Measurements from ENCODE around the gene RAE1. TPM values are rescaled to one million over a fixed set of nuclear protein-coding genes. Genes with fewer than 3 reads are reported as not detected.
"Not testable (repeated sequence)": the region's sequence is repeated elsewhere in the genome, so short reads cannot be mapped to it uniquely, and the experiment has no call there.

The RAE1 gene
- total RNA-seq, 4 donors from 2014 or later = 24.4 to 42.7 (median 28.3) TPM

DNA sequence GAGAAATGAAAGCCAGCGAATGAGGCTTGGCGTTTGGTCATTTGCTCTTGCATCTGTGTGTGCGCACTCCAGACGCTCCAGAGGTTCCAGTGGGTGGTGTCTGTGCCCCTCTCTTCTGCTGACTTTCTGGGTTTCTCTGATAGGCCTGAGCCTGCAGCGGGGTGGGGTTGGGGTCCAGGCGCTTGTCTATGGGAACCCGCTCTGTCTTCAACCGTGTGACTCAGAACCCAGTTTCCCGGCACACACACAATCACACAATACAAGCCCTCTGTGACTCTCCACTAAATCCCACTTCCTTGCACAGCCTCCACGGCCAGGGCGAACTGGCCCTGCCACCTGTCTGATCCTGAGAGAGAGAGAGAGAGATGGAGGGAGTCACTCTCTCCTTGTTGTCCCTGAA lies 64.7 kb downstream of the RAE1 start:
- no peak for DNase-seq
- intact Hi-C loops (cut with DNase I) = no loop called here
- H3K27me3 ChIP-seq = peaks cover 0 to 7% (median 0%) of the 10 kb centered on the region in 4 donors
- 63 to 82% methylated on average over 10 to 11 of the region's 11 CpGs for WGBS, 2 donors
- TF ChIP-seq POLR2A (IDR thresholded peaks at IDR 0.05) = no peak
- TF ChIP-seq, protein P1, sequence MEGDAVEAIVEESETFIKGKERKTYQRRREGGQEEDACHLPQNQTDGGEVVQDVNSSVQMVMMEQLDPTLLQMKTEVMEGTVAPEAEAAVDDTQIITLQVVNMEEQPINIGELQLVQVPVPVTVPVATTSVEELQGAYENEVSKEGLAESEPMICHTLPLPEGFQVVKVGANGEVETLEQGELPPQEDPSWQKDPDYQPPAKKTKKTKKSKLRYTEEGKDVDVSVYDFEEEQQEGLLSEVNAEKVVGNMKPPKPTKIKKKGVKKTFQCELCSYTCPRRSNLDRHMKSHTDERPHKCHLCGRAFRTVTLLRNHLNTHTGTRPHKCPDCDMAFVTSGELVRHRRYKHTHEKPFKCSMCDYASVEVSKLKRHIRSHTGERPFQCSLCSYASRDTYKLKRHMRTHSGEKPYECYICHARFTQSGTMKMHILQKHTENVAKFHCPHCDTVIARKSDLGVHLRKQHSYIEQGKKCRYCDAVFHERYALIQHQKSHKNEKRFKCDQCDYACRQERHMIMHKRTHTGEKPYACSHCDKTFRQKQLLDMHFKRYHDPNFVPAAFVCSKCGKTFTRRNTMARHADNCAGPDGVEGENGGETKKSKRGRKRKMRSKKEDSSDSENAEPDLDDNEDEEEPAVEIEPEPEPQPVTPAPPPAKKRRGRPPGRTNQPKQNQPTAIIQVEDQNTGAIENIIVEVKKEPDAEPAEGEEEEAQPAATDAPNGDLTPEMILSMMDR (IDR thresholded peaks at IDR 0.05) = no peak
- H3K9me3 ChIP-seq = no peaks in the 10 kb centered on the region
- no peak overlapping the region for H3K27ac ChIP-seq
- H3K36me3 ChIP-seq = no peaks in the 10 kb centered on the region
- peaks cover 0 to 14% (median 3%) of the 10 kb centered on the region in 3 donors for H3K4me1 ChIP-seq
- H3K4me3 ChIP-seq = no peak overlapping the region

DNA sequence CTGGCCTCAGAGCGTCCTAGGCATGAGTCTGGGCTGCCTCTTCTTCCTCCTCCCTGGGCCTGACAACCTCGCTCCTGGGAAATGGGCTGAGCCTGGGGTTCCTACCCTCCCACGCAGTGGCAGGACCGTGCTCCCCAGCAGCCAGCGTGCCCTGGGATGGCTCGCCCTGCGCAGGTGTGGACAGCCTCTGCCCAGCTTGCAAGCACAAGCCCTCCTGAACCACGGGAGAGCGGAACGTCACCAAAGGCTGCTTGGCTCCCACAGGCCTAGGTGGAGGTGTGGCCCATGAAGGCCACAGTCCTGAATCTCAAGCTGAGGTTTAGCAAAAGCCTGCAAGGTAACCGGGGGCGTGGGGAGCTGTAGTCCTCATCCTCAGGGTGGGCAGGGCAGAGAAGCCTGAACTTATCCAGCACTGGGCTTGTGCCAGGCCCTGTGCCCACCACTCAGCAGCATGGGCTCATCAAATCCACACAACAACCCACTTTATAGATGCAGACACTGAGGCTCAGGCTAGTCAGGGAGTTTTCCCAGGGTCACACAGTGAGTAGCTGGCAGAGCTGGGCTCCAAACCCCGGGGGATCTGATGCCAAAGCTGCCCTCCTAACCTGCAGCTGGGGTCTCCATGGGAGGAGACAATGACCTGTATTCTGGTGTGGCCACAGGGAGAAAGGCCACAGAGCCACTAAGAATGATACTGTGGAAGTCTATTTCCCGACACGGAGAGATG lies 65.4 kb downstream of the RAE1 start:
- 74 to 80% methylated on average over 3 to 4 of the region's 15 CpGs for WGBS, 2 donors
- intact Hi-C loops (cut with DNase I) = no loop called here
- H3K4me1 ChIP-seq = peaks cover 0 to 14% (median 3%) of the 10 kb centered on the region in 3 donors

DNA sequence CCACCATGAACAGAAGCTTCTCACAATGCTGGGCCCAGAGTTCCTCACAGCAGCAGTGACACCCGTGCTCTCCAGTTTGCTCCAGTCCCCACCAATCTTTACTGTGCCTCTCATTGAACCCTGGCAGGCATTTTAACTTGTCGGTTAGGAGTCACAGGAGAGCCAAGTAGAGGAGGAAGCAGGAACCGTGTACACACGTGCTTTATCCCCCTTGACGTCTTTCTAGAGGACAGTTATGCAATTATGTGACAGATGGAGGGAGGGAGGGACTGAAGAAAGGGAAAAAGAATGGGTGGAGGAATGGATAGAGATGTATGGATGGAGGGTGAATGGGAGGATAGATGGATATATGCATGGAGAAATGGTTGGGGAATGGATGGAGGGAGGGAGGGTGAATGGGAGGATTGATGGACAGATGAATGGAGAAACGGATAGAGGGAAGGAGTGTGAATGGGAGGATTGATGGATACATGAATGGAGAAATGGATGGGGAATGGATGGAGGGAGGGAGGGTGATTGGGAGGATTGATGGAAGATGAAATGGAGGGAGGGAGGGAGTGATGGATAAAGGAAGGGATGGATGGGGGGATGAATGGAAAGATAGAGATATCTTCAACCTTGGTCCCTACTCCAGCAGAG lies 66.1 kb downstream of the RAE1 start:
- peaks cover 0 to 12% (median 0%) of the 10 kb centered on the region in 4 donors for H3K27me3 ChIP-seq
- TF ChIP-seq, protein P1 (IDR thresholded peaks at IDR 0.05) = no peak
- TF ChIP-seq POLR2A (IDR thresholded peaks at IDR 0.05) = no peak
- no peak overlapping the region for H3K27ac ChIP-seq
- intact Hi-C loops (cut with DNase I) = no loop called here
- H3K36me3 ChIP-seq = no peaks in the 10 kb centered on the region
- no peaks in the 10 kb centered on the region for H3K9me3 ChIP-seq
- 32 to 42% methylated on average over 4 to 6 of the region's 6 CpGs for WGBS, 2 donors
- H3K4me3 ChIP-seq = no peak overlapping the region
- H3K4me1 ChIP-seq = peaks cover 0 to 14% (median 3%) of the 10 kb centered on the region in 3 donors
- no peak for DNase-seq

More for the DNA sequence above, 65.4 kb downstream of the RAE1 start:
- Histone ChIP-seq H3K9me3 (no peaks in the 10 kb centered on the region), H3K4me3 (no peak overlapping the region), H3K27me3 (peaks cover 0 to 11% (median 0%) of the 10 kb centered on the region in 4 donors), H3K36me3 (no peaks in the 10 kb centered on the region), H3K27ac (no peak overlapping the region)
- DNase-seq = no peak
- TF ChIP-seq, protein P1 (IDR thresholded peaks at IDR 0.05) = no peak
- no peak for TF ChIP-seq POLR2A (IDR thresholded peaks at IDR 0.05)

DNA sequence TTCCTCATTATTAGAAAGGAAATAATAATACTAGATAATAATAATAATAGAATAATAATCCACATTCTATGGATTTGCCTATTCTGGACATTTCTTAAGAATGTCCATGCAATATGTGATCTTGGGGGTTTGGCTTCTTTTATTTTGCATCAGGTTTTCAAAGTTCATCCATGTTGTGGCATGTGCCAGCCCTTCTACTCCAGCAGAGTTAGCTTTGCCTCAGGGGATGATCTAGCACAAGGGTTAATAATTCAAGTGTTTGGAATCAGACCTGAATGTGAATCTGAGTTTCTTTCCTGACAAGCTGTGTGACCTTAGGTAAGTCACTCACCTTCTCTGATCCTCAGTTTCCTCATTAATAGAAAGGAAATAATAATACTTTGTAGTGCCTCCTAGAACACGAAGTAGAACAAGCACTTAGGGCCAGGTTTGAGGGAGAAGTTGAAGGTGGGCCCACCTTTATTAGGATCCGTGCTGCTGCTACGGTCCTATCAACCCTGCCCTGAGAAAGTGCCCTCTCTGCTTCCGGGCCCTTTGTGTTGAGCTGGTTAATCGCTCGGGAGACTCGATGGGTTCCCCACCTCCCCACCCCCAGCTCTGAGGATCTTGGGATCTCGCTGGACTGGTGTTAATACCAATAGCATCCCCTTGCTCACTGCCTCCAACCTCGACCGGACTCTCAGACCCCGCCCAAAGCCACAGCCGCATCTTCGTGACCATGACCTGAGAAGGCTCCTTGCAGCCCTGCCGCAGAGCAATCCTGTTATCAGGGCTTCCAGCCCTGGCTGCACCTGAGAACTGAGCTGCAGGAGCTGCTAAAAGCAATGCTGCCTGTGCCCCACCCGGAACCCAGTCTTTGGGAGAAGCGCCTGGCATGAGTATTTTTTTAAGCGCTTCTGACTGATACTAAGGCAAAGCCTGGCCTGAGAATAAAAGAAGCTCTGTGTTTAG lies 67.0 kb downstream of the RAE1 start:
- Histone ChIP-seq H3K27ac (no peak overlapping the region), H3K4me1 (peaks cover 0 to 14% (median 3%) of the 10 kb centered on the region in 3 donors), H3K9me3 (no peaks in the 10 kb centered on the region), H3K27me3 (peaks cover 0 to 14% (median 0%) of the 10 kb centered on the region in 4 donors), H3K36me3 (no peaks in the 10 kb centered on the region), H3K4me3 (no peak overlapping the region)
- no peak for DNase-seq
- WGBS, 2 donors = 40 to 41% methylated on average over 13 to 14 of the region's 17 CpGs
- no peak for TF ChIP-seq POLR2A (IDR thresholded peaks at IDR 0.05)
- TF ChIP-seq, protein P1 (IDR thresholded peaks at IDR 0.05) = no peak
- intact Hi-C loops (cut with DNase I) = no loop called here

DNA sequence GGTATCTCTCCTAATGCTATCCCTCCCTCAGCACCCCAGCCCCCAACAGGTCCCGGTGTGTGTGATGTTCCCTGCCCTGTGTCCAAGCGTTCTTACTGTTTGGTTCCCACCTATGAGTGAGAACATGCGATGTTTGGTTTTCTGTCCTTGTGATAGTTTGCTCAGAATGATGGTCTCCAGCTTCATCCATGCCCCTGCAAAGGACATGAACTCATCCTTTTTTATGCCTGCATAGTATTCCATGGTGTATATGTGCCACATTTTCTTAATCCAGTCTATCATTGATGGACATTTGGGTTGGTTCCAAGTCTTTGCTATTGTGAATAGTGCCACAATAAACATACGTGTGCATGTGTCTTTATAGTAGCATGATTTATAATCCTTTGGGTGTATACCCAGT lies 68.4 kb downstream of the RAE1 start:
- intact Hi-C loops (cut with DNase I) = not testable (repeated sequence)

More for the DNA sequence above, 68.4 kb downstream of the RAE1 start:
- not testable (repeated sequence) for H3K27ac ChIP-seq, H3K4me3 ChIP-seq, DNase-seq, H3K9me3 ChIP-seq, H3K36me3 ChIP-seq
- WGBS, 2 donors = 88 to 98% methylated on average over 3 to 4 of the region's 4 CpGs
- peaks cover 0 to 14% (median 0%) of the 10 kb centered on the region in 4 donors for H3K27me3 ChIP-seq
- H3K4me1 ChIP-seq = peaks cover 0 to 13% (median 3%) of the 10 kb centered on the region in 3 donors

All from esophagus squamous epithelium (tissue), 5 donors.